DOHH2 (cell line): ENCODE measurements around the gene ABCB8.

Source experiments
- H3F3A ChIP-seq: fragments of 200-600 bp; sonication (generic), shearing (Covaris generic); 2 replicates; pipeline ENCODE4 v1.6.0; 2016; ENCODE audit warnings: antibody characterized with exemption, mild to moderate bottlenecking; ENCODE audit not compliant: control insufficient read depth, insufficient read depth
- H3K27ac ChIP-seq: fragments of 200-600 bp; sonication (generic); 2 replicates; pipeline ENCODE4 v1.5.1; 2014; ENCODE audit warnings: low read depth, mild to moderate bottlenecking, low read length, moderate library complexity
- H3K27me3 ChIP-seq: fragments of 200-600 bp; sonication (generic); 2 replicates; pipeline ENCODE4 v1.6.1; 2014; ENCODE audit warnings: mild to moderate bottlenecking, low read length, mixed read lengths; ENCODE audit not compliant: control insufficient read depth
- H3K36me3 ChIP-seq: fragments of 200-600 bp; sonication (generic); 2 replicates; pipeline ENCODE4 v1.6.1; 2014; ENCODE audit warnings: mild to moderate bottlenecking, low read length, moderate library complexity, mixed read lengths; ENCODE audit not compliant: control insufficient read depth
- H3K4me1 ChIP-seq: fragments of 200-600 bp; sonication (generic); 2 replicates; pipeline ENCODE4 v1.6.1; 2014; ENCODE audit warnings: mild to moderate bottlenecking, low read length, mixed read lengths; ENCODE audit not compliant: control insufficient read depth
- H3K4me2 ChIP-seq: fragments of 200-600 bp; sonication (generic); 2 replicates; pipeline ENCODE4 v1.6.0; 2014; ENCODE audit warnings: mild to moderate bottlenecking, low read length, moderate library complexity
- H3K4me3 ChIP-seq: fragments of 200-600 bp; sonication (generic); 2 replicates; pipeline ENCODE4 v1.5.1; 2014; ENCODE audit warnings: mild to moderate bottlenecking, low read length, mixed read lengths
- H3K79me2 ChIP-seq: fragments of 200-600 bp; sonication (generic); 2 replicates; pipeline ENCODE4 v1.6.1; 2014; ENCODE audit warnings: mild to moderate bottlenecking, low read length, mixed read lengths; ENCODE audit not compliant: control insufficient read depth
- H3K9me2 ChIP-seq: fragments of 200-600 bp; sonication (generic); replicated peaks from 2 replicates; pipeline ENCODE4 v1.6.1; 2014; ENCODE audit warnings: mild to moderate bottlenecking, low read length, mixed read lengths; ENCODE audit not compliant: control insufficient read depth
- H3K9me3 ChIP-seq: fragments of 200-600 bp; sonication (generic); 2 replicates; pipeline ENCODE4 v1.6.1; 2014; ENCODE audit warnings: antibody characterized with exemption, low read length, mixed read lengths; ENCODE audit not compliant: control insufficient read depth, insufficient read depth
- H4K20me1 ChIP-seq: fragments of 200-600 bp; sonication (generic); 2 replicates; pipeline ENCODE4 v1.6.0; 2014; ENCODE audit warnings: low read depth, mild to moderate bottlenecking, antibody characterized with exemption, low read length, moderate library complexity; ENCODE audit not compliant: control insufficient read depth, insufficient read depth
- CTCF ChIP-seq: fragments of 200-600 bp; sonication (generic); IDR thresholded peaks from one replicate; pipeline ENCODE4 v1.5.1; 2014; ENCODE audit warnings: antibody characterized with exemption, mild to moderate bottlenecking, low read depth, low read length; ENCODE audit not compliant: poor library complexity, severe bottlenecking
- EZH2phosphoT487 ChIP-seq: fragments of 200-600 bp; sonication (generic); IDR thresholded peaks from 2 replicates; pipeline ENCODE4 v1.6.1; 2017; ENCODE audit warnings: borderline replicate concordance, mild to moderate bottlenecking, antibody characterized with exemption, low read length, moderate library complexity, mixed read lengths

The ABCB8 gene

GRCh38 chr7:151000897-151001495, 27.3 kb upstream of the ABCB8 start:
- H3K9me3 ChIP-seq = no peaks in the 10 kb centered on the region
- peaks cover 5% of the 10 kb centered on the region; the same call in 1 of the 2 replicates for H3K27me3 ChIP-seq
- TF ChIP-seq EZH2phosphoT487 (no peak), CTCF (no peak)
- H3K79me2 ChIP-seq = no peaks in the 10 kb centered on the region
- no peaks in the 10 kb centered on the region for H3K9me2 ChIP-seq
- H3K27ac ChIP-seq = no peak overlapping the region
- H3K4me2 ChIP-seq = no peak overlapping the region
- no peak overlapping the region for H3K4me3 ChIP-seq
- no peaks in the 10 kb centered on the region for H3K36me3 ChIP-seq
- no peaks in the 10 kb centered on the region for H3F3A ChIP-seq
- H3K4me1 ChIP-seq = 0 out of 2 replicates have a peak, but pooled peaks cover 3% of the 10 kb centered on the region
- no peaks in the 10 kb centered on the region; the same call in 1 of the 2 replicates for H4K20me1 ChIP-seq

GRCh38 chr7:151001546-151001945, 26.7 kb upstream of the ABCB8 start:
- Histone ChIP-seq H3K79me2 (no peaks in the 10 kb centered on the region), H3K4me1 (0 out of 2 replicates have a peak, but pooled peaks cover 3% of the 10 kb centered on the region), H3K36me3 (no peaks in the 10 kb centered on the region), H3K9me2 (no peaks in the 10 kb centered on the region), H3K4me2 (no peak overlapping the region), H3K27ac (no peak overlapping the region), H3F3A (no peaks in the 10 kb centered on the region), H3K4me3 (no peak overlapping the region), H4K20me1 (no peaks in the 10 kb centered on the region; the same call in 1 of the 2 replicates), H3K27me3 (peaks cover 5% of the 10 kb centered on the region; the same call in 1 of the 2 replicates), H3K9me3 (no peaks in the 10 kb centered on the region)
- no peak for TF ChIP-seq EZH2phosphoT487
- TF ChIP-seq CTCF = no peak

- H3F3A ChIP-seq = no peaks in the 10 kb centered on the region
Observed at GRCh38 chr7:151003572-151003971, 24.7 kb upstream of the ABCB8 start.

More at GRCh38 chr7:151003572-151003971, 24.7 kb upstream of the ABCB8 start:
- H4K20me1 ChIP-seq = no peaks in the 10 kb centered on the region
- H3K27ac ChIP-seq = no peak overlapping the region
- no peaks in the 10 kb centered on the region for H3K79me2 ChIP-seq
- H3K36me3 ChIP-seq = no peaks in the 10 kb centered on the region
- H3K9me2 ChIP-seq = no peaks in the 10 kb centered on the region
- no peak overlapping the region for H3K4me2 ChIP-seq
- TF ChIP-seq EZH2phosphoT487 (no peak), CTCF (no peak)
- H3K4me3 ChIP-seq = no peak overlapping the region
- no peaks in the 10 kb centered on the region for H3K27me3 ChIP-seq
- no peaks in the 10 kb centered on the region for H3K9me3 ChIP-seq
- peaks cover 10% of the 10 kb centered on the region for H3K4me1 ChIP-seq
